Measurements from ENCODE around the gene IMPDH1.

Gene IMPDH1

DNA sequence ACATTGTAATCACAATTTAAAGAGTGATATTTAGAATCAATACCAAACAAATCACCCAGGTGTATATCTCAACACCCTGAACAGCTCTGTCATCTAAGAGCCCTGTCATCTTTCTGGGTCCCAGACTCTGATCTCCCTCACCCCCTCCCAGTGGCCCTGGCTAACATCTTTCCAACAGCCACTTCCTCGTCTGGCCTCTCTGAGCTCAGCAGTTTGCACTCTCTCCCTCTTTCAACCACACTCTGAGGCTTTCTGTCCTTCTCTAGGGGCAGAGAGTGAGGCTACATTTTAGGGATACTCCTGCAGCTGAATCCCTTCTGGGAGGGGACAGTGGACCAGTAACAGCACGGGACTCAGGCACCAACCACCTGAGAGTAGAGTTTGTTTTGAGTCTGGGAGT, 31.1 kb downstream of the IMPDH1 start:
- no peak for TF ChIP-seq CTCF (conservative IDR thresholded peaks at IDR 0.05; ENCODE audit: low read depth, low read length)
- no peak overlapping the region for H3K4me3 ChIP-seq (ENCODE audit: low read length)
- DNase-seq (ENCODE audit: low read depth), result no peak

DNA sequence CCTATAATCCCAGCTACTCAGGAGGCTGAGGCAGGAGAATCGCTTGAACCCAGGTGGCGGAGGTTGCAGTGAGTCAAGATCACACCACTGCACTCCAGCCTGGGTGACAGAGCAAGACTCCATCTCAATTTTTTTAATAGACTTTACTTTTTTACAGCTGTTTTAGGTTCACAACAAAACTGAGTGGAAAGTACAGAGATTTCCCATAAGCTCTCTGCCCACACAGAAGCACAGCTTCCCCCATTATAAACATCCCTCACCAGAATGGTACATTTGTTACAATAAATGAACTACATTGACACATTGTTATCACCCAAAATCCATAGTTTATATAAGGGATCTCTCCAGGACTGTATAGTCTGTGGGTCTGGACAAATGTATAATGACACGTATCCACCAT, 33.7 kb downstream of the IMPDH1 start:
- no peak for TF ChIP-seq CTCF (conservative IDR thresholded peaks at IDR 0.05; ENCODE audit: low read depth, low read length)
- no peak for DNase-seq (ENCODE audit: low read depth)
- H3K4me3 ChIP-seq (ENCODE audit: low read length), result no peak overlapping the region

DNA sequence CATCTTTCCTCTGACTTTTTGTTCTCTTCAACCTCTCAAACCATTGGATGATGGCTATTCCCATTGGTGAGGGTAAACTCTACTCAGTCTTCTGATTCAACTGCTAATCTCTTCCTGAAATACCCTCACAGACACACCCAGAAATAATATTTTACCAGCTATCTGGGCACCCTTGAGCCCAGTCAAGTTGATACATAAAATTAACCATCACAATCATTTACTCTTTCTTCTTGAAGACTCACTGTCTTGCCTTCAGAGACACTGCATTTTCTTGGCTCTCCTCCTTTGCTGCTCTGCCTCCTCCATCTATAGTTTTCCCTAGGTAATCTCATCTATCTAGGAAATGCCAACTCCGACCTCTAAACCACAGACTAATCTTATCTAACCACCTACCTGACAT, 35.7 kb downstream of the IMPDH1 start:
- no peak for DNase-seq (ENCODE audit: low read depth)
- TF ChIP-seq CTCF (conservative IDR thresholded peaks at IDR 0.05; ENCODE audit: low read depth, low read length), result no peak
- H3K4me3 ChIP-seq (ENCODE audit: low read length), result no peak overlapping the region

DNA sequence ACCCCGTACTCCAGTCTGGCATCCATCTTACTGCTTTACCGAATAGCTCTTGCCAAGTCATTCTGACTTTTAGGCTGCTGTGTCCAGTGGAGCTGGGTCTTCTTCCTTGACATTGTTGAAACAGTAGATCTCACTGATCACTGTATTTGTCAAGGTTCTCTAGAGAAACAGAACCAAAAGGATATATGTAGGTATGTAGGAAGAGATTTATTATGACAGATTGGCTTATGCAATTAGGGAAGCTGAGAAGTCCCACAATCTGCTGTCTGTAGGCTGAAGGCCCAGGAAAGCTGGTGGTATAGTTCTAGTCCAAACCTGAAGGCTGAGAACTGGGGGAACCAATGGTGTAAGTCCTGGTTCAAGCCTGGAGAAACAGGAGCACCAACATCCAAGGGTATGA, 36.2 kb downstream of the IMPDH1 start:
- H3K4me3 ChIP-seq (ENCODE audit: low read length), result no peak overlapping the region
- no peak for DNase-seq (ENCODE audit: low read depth)
- no peak for TF ChIP-seq CTCF (conservative IDR thresholded peaks at IDR 0.05; ENCODE audit: low read depth, low read length)

DNA sequence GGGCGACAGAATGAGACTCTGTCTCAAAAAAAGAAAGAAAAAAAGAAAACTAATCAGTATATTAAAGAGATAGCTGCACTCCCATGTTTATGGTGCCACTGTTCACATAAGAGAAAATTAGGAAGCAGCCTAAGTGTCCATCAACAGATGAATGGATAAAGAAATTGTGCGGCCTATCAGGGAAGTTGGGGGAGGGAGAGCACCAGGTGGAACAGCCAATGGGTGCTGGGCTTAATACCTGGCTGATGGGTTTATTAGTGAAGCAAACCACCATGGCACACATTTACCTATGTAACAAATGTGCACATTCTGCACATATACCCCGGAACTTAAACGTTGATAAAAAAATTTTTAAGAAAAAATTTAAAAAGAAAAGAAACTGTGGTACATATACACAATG, 39.3 kb downstream of the IMPDH1 start:
- DNase-seq (ENCODE audit: low read depth), result no peak
- no peak overlapping the region for H3K4me3 ChIP-seq (ENCODE audit: low read length)
- TF ChIP-seq CTCF (conservative IDR thresholded peaks at IDR 0.05; ENCODE audit: low read depth, low read length), result no peak

DNA sequence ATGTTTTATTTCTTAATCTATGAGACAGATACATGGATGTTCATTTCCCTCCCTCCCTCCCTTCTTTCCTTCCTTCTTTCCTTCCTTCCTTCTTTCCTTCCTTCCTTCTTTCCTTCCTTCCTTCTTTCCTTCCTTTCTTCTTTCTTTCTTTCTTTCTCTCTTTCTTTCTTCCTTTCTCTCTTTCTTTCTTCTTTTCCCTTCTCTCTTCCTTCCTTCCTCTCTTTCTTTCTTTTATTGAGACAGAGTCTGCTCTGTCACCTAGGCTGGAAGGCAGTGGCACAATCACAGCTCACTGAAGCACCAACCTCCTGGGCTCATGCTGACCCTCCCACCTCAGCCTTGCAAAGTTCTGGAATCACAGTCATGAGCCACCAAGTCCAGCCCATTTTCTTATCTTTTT, 42.8 kb downstream of the IMPDH1 start:
- H3K4me3 ChIP-seq (ENCODE audit: low read length), result no peak overlapping the region
- no peak for TF ChIP-seq CTCF (conservative IDR thresholded peaks at IDR 0.05; ENCODE audit: low read depth, low read length)
- DNase-seq (ENCODE audit: low read depth), result no peak

DNA sequence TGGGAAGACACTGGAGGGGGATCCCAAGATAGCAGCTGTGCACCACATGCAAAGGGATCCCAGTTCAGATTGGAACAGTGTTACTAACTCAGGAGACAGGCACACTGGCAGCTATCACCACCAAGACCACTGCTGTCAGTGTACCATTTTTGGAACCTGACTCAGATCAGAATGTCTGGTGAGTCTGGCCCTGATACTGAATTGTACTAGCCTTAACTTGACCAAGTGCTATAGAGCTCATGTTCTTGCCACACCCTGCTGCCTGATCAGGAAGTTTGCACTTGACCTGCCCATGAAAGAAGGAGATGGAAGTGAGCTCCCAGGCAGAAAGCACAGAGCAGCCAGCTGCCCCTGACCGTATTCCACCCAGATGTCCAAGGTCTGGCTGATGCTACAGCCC, 43.5 kb downstream of the IMPDH1 start:
- TF ChIP-seq CTCF (conservative IDR thresholded peaks at IDR 0.05; ENCODE audit: low read depth, low read length), result no peak
- no peak for DNase-seq (ENCODE audit: low read depth)
- no peak overlapping the region for H3K4me3 ChIP-seq (ENCODE audit: low read length)
